ENCODE measurements around the gene MRNIP. TPM values are rescaled to one million over a fixed set of nuclear protein-coding genes. Genes with fewer than 3 reads are reported as not detected.

The MRNIP gene
- total RNA-seq, 2 donors from 2014 or later = 17.3 to 20.1 TPM

- DNase-seq (ENCODE audit: low spot score) = no peak
- intact Hi-C loops (cut with DNase I) = no loop called here
These were observed 42.9 kb downstream of the MRNIP start for GRCh38 chr5:179815491-179816249.

GRCh38 chr5:179814090-179814489, 44.5 kb downstream of the MRNIP start:
- DNase-seq (ENCODE audit: low spot score) = no peak
- intact Hi-C loops (cut with DNase I) = no loop called here

GRCh38 chr5:179812997-179813607, 45.5 kb downstream of the MRNIP start:
- intact Hi-C loops (cut with DNase I) = no loop called here

GRCh38 chr5:179812135-179812825, 46.3 kb downstream of the MRNIP start:
- intact Hi-C loops (cut with DNase I) = no loop called here
- DNase-seq (ENCODE audit: low spot score) = peak; percentile 59

More at GRCh38 chr5:179812997-179813607, 45.5 kb downstream of the MRNIP start:
- no peak for DNase-seq (ENCODE audit: low spot score)

- intact Hi-C loops (cut with DNase I) = loop anchor here in 1 of 2 donors (2.0 kb wide), 1 partner anchor 14 kb away; the partner anchor contains the start of gene SQSTM1
- peak; percentile 91 for DNase-seq (ENCODE audit: low spot score)
These were observed 52.2 kb downstream of the MRNIP start, which contains the start of gene MGAT4B for GRCh38 chr5:179806250-179807048. TSS of gene MGAT4B (minus strand) at chr5:179806866. CDS start at chr5:179806583, 283 bp downstream.

- DNase-seq (ENCODE audit: low spot score) = peak; percentile 86
- intact Hi-C loops (cut with DNase I) = loop anchor here in 1 of 2 donors (2.0 kb wide), 1 partner anchor 15 kb away; the partner anchor contains the start of gene SQSTM1
These were observed 52.9 kb downstream of the MRNIP start for GRCh38 chr5:179805529-179806249.

- intact Hi-C loops (cut with DNase I) = no loop called here
- DNase-seq (ENCODE audit: low spot score) = peak; percentile 83
These were observed 53.5 kb downstream of the MRNIP start for GRCh38 chr5:179805070-179805528.

- DNase-seq (ENCODE audit: low spot score) = peak; percentile 56
- intact Hi-C loops (cut with DNase I) = no loop called here
These were observed 54.1 kb downstream of the MRNIP start for GRCh38 chr5:179804555-179804947.

- intact Hi-C loops (cut with DNase I) = no loop called here
These were observed 54.7 kb downstream of the MRNIP start for GRCh38 chr5:179803651-179804554.

GRCh38 chr5:179802950-179803562, 55.6 kb downstream of the MRNIP start:
- DNase-seq (ENCODE audit: low spot score) = no peak
- intact Hi-C loops (cut with DNase I) = no loop called here

More at GRCh38 chr5:179803651-179804554, 54.7 kb downstream of the MRNIP start:
- DNase-seq (ENCODE audit: low spot score) = peak; percentile 78

GRCh38 chr5:179802207-179802883, 56.3 kb downstream of the MRNIP start:
- intact Hi-C loops (cut with DNase I) = no loop called here

GRCh38 chr5:179801304-179802206, 57.1 kb downstream of the MRNIP start:
- DNase-seq (ENCODE audit: low spot score) = peak; percentile 92
- intact Hi-C loops (cut with DNase I) = no loop called here

More at GRCh38 chr5:179802207-179802883, 56.3 kb downstream of the MRNIP start:
- peak; percentile 72 for DNase-seq (ENCODE audit: low spot score)

- intact Hi-C loops (cut with DNase I) = no loop called here
- peak; percentile 67 for DNase-seq (ENCODE audit: low spot score)
These were observed 57.9 kb downstream of the MRNIP start for GRCh38 chr5:179800696-179801201.

GRCh38 chr5:179800071-179800695, 58.4 kb downstream of the MRNIP start:
- peak; percentile 69 for DNase-seq (ENCODE audit: low spot score)
- intact Hi-C loops (cut with DNase I) = no loop called here

GRCh38 chr5:179799644-179799973, 59.0 kb downstream of the MRNIP start:
- DNase-seq (ENCODE audit: low spot score) = peak; percentile 66

More at GRCh38 chr5:179799644-179799973, 59.0 kb downstream of the MRNIP start:
- intact Hi-C loops (cut with DNase I) = no loop called here
